GM12874 (cell line): ENCODE results near the gene RHOBTB1.

Experiments used
- TF ChIP-seq, protein P1 (sequence below): IDR thresholded peaks from 2 replicates; pipeline ENCODE4 v1.5.1; 2011; ENCODE audit warnings: low read depth, mild to moderate bottlenecking, control low read depth, low read length, moderate library complexity; ENCODE audit not compliant: insufficient read depth

The RHOBTB1 gene

GRCh38 chr10:60869652-60870415 is 74.2 kb downstream of the RHOBTB1 start:
- TF ChIP-seq, protein P1, sequence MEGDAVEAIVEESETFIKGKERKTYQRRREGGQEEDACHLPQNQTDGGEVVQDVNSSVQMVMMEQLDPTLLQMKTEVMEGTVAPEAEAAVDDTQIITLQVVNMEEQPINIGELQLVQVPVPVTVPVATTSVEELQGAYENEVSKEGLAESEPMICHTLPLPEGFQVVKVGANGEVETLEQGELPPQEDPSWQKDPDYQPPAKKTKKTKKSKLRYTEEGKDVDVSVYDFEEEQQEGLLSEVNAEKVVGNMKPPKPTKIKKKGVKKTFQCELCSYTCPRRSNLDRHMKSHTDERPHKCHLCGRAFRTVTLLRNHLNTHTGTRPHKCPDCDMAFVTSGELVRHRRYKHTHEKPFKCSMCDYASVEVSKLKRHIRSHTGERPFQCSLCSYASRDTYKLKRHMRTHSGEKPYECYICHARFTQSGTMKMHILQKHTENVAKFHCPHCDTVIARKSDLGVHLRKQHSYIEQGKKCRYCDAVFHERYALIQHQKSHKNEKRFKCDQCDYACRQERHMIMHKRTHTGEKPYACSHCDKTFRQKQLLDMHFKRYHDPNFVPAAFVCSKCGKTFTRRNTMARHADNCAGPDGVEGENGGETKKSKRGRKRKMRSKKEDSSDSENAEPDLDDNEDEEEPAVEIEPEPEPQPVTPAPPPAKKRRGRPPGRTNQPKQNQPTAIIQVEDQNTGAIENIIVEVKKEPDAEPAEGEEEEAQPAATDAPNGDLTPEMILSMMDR: no peak

GRCh38 chr10:60868946-60869345 is 75.0 kb downstream of the RHOBTB1 start:
- TF ChIP-seq, protein P1: no peak

DNA sequence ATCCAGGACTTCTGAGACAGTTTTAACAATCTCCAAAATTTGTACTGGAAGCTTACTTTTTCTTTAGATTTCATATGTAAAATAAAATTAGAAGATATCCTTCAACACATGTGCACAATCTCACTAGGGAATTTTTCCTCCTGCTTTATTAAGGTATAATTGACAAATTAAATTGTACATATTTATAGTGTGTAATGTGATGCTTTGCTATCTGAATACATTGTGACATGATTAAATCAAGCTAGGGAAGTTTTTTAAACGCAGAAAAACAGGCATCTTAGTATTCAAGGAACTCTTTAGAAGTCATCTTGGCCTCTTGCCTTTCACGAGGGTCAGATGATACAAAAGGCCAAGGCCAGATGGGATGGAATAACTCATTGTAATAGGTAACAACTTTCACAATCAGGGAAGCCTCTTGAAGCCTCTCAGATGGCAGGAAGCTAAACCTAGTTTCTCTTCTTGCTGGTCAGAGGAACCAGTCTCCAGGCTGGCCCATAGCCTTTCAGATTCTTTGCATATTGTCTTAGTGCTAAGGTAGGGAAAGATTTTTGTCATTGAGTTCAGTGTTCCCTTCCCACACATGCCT is 78.7 kb downstream of the RHOBTB1 start:
- TF ChIP-seq, protein P1: no peak

DNA sequence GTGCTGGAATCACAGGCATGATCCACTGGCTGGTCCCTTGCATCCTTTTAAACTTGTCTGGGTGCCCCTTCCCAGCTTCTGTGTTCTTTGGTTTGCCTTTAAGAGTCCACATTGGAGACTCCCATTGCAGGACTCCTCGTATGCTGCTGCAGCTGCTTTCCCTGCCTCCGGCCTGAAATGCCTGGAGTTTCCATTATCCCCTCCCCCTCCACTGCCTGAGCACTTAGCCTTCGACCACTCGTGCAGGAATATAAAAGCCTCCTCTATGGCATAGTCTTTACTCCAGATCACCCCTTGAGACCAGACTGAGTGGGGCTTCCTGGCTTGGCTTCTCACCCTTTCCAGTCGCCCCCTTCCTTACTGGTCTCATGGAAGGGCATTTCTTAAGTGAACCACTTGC is 80.2 kb downstream of the RHOBTB1 start:
- TF ChIP-seq, protein P1: no peak

DNA sequence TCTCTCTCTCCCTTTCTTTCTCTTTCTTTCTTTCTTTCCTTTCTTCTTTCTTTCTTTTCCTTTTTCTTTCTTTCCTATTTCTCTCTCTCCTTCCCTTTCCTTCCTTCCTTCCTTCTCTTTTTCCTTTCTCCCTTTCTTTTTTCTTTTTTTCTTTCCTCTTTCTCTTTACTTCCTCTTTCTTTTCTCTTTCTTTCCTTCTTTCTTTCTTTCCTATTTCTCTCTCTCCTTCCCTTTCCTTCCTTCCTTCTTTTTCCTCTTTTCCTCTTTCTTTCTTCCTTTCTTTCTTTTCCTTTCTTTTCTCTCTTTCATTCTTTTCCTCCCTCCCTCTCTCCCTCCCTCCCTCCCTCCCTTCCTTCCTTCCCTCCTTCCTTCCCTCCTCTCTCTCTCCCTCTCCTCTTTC is 81.5 kb downstream of the RHOBTB1 start:
- TF ChIP-seq, protein P1: no peak

- TF ChIP-seq, protein P1: no peak
These were observed 87.6 kb downstream of the RHOBTB1 start for GRCh38 chr10:60856405-60856804.

- TF ChIP-seq, protein P1: no peak
These were observed 90.3 kb downstream of the RHOBTB1 start for GRCh38 chr10:60853637-60854036.
